HepG2 (cell line): ENCODE measurements around the gene IPPK. TPM values are rescaled to one million over a fixed set of nuclear protein-coding genes. Genes with fewer than 3 reads are reported as not detected.

Experiments
- ARID3A ChIP-seq: IDR thresholded peaks from 2 replicates; pipeline ENCODE4 v1.6.1; 2012; ENCODE audit warnings: low read depth, low read length, improper control_type of control experiment
- NR1H2 ChIP-seq: sonication (generic); formaldehyde crosslinking; IDR thresholded peaks from 2 replicates; pipeline ENCODE4 v1.8.1; 2022; ENCODE audit warnings: low read depth, missing genetic modification reagents, borderline replicate concordance
- PRDM15 ChIP-seq: sonication (generic); formaldehyde crosslinking; IDR thresholded peaks from 2 replicates; pipeline ENCODE4 v1.4.0; 2020; ENCODE audit warnings: missing genetic modification reagents
- ZBTB38 ChIP-seq: sonication (generic); formaldehyde crosslinking; IDR thresholded peaks from 2 replicates; pipeline ENCODE4 v1.5.1; 2020; ENCODE audit warnings: mild to moderate bottlenecking, missing genetic modification reagents
- ZNF749 ChIP-seq: sonication (generic); formaldehyde crosslinking; IDR thresholded peaks from 2 replicates; pipeline ENCODE4 v1.8.0; 2022; ENCODE audit warnings: mild to moderate bottlenecking, missing genetic modification reagents, moderate library complexity, borderline replicate concordance
- ZSCAN12 ChIP-seq: sonication (generic); formaldehyde crosslinking; IDR thresholded peaks from 2 replicates; pipeline ENCODE4 v1.9.0; 2021; ENCODE audit warnings: mild to moderate bottlenecking, missing genetic modification reagents
- polyA plus RNA-seq, 8 experiments: library from polyadenylated mRNA; depleted of rRNA in 3 of 8; stranded (reverse) in 7 of 8; unstranded in 1 of 8; fragments of >200 nt; fragmentation: Illumina TruSeq in 4 of 8; extraction: Trizol in 4 of 8; gene quantifications; 2 replicates each; pipeline versions ENCODE4 v1.2.1 to v1.2.3, GENCODE V29; 2011 to 2016; ENCODE audit warnings: low read depth in 4 of 8, missing spikeins in 1 of 8, mixed read lengths in 1 of 8; ENCODE audit not compliant: insufficient read depth in 1 of 8
- total RNA-seq, 5 experiments: library from RNA; depleted of rRNA; stranded (reverse); fragments of >200 nt; fragmentation: Illumina TruSeq; extraction: Trizol; gene quantifications; 2 replicates each; pipeline ENCODE4 v1.2.3, GENCODE V29; 2016; ENCODE audit warnings: low read depth in 1 of 5

The IPPK gene
- total and polyA plus RNA-seq, 2 of the 13 experiments (the other 11 are each of a cell fraction or from before 2014, with no cell fraction given): 9.9 to 14.1 TPM

GRCh38 chr9:92600462-92601261, 69.3 kb downstream of the IPPK start (continued):
- TF ChIP-seq ARID3A (no peak), NR1H2 (CRISPR knock-in tag) (no peak), PRDM15 (CRISPR knock-in tag) (no peak), ZNF749 (CRISPR knock-in tag) (no peak), ZSCAN12 (CRISPR knock-in tag) (no peak), ZBTB38 (CRISPR knock-in tag) (peak; percentile 58; the same call in 1 of the 2 replicates)
